ENCODE results near the gene PCDHB15. TPM values are rescaled to one million over a fixed set of nuclear protein-coding genes. Genes with fewer than 3 reads are reported as not detected.
"Not testable (repeated sequence)": the region's sequence is repeated elsewhere in the genome, so short reads cannot be mapped to it uniquely, and the experiment has no call there.

The PCDHB15 gene
- 3.2 TPM for total RNA-seq

DNA sequence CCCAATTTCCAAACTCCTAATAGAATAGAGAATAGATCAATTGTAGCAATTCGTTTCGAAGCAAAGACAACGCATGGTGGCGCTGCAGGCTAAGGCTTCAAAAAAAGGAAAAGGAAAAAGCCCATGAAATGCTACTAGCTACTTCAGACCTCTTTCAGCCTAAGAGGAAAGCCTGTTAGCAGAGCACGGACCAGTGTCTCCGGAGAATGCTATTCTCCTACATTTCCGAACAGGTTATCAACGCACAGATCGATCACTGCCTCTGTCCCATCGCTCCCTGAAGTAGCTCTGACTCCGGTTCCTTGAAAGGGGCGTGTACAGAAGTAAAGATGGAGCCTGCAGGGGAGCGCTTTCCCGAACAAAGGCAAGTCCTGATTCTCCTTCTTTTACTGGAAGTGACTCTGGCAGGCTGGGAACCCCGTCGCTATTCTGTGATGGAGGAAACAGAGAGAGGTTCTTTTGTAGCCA lies at the start of gene PCDHB15:
TSS of gene PCDHB15 (plus strand) at position 146 of the 468 bp plus-strand sequence. CDS start at position 330, 184 bp downstream.
- intact Hi-C loops (cut with DNase I) = no loop called here
- no peak for DNase-seq (ENCODE audit: extremely low spot score in 2 of 2)
- Histone ChIP-seq H3K36me3 (peaks cover 0 to 4% of the 10 kb centered on the region in 2 donors), H3K4me1 (no peaks in the 10 kb centered on the region), H3K4me3 (peak within 1 kb of the TSS; percentile 24 to 28), H3K27me3 (no peaks in the 10 kb centered on the region), H3K9me3 (peaks cover 81% of the 10 kb centered on the region), H3K27ac (no peak within 1 kb of the TSS)
- TF ChIP-seq POLR2AphosphoS5 (IDR thresholded peaks at IDR 0.05; ENCODE audit: insufficient read depth in 1 of 2, low read depth in 1 of 2) (no peak), POLR2A (IDR thresholded peaks at IDR 0.05) (no peak)
- TF ChIP-seq, protein P1, sequence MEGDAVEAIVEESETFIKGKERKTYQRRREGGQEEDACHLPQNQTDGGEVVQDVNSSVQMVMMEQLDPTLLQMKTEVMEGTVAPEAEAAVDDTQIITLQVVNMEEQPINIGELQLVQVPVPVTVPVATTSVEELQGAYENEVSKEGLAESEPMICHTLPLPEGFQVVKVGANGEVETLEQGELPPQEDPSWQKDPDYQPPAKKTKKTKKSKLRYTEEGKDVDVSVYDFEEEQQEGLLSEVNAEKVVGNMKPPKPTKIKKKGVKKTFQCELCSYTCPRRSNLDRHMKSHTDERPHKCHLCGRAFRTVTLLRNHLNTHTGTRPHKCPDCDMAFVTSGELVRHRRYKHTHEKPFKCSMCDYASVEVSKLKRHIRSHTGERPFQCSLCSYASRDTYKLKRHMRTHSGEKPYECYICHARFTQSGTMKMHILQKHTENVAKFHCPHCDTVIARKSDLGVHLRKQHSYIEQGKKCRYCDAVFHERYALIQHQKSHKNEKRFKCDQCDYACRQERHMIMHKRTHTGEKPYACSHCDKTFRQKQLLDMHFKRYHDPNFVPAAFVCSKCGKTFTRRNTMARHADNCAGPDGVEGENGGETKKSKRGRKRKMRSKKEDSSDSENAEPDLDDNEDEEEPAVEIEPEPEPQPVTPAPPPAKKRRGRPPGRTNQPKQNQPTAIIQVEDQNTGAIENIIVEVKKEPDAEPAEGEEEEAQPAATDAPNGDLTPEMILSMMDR (IDR thresholded peaks at IDR 0.05) = no peak

DNA sequence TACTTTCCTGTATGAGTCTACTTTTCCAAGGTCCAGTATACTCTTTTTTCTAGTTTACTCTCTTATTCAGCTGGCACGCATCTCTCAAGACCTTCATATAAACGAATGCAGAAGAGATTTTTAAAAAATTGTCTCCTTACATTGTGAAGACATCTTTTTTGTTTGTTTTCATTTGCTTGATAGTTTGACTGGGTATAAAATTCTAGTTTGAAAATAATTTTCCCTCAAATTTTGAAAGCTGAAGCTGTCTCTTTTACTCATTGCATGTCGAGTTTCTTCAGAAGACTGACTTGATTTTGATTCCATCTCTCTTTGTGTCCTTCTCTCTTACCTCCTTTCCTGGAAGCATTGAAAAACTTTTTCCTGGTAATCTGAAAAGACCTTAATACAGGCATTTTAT lies 48.8 kb upstream of the PCDHB15 start:
- Histone ChIP-seq H3K36me3 (no peaks in the 10 kb centered on the region), H3K27ac (no peak overlapping the region), H3K4me3 (no peak overlapping the region), H3K9me3 (peaks cover 24% of the 10 kb centered on the region), H3K4me1 (no peaks in the 10 kb centered on the region), H3K27me3 (no peaks in the 10 kb centered on the region)
- TF ChIP-seq POLR2A (IDR thresholded peaks at IDR 0.05) (no peak), POLR2AphosphoS5 (IDR thresholded peaks at IDR 0.05; ENCODE audit: insufficient read depth in 1 of 2, low read depth in 1 of 2) (no peak)
- TF ChIP-seq, protein P1 (IDR thresholded peaks at IDR 0.05) = no peak
- DNase-seq (ENCODE audit: extremely low spot score in 2 of 2) = no peak
- intact Hi-C loops (cut with DNase I) = no loop called here

DNA sequence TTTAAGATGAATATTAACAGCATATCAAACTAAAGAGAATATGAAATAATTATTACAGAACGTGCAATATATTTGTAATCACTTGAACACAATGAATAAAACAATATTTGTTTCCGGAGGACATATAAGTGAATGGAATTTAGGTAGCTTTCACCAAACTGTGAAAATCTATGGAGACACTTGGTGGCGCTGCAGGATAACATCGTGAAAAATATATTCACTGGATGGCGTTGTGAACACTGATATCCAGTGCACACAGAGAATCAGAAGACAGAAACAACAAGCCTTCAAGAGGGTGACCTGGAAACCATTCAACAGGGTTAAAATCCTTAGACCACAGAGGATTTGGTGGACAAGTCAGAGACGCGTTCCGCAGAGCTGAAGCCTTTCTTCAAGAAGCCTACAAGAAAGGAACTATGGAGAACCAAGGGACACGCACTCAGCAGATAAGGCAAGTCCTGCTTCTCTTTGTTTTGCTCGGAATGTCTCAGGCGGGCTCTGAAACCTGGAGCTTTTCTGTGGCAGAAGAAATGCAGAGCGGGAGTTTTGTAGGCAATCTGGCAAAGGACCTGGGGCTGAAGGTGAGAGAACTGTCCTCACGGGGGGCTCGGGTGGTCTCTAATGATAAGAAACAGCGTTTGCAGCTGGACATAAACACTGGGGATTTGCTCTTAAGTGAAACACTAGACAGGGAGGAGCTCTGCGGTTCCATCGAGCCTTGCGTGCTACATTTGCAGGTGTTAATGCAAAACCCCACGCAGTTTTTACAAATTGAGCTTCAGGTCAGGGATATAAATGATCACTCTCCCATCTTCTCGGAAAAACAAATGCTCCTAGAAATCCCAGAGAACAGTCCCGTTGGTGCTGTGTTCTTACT lies 45.6 kb upstream of the PCDHB15 start, which contains the start of gene PCDHB11:
TSS of gene PCDHB11 (plus strand) at position 269 of the 877 bp plus-strand sequence. CDS start at position 417, 148 bp downstream.
- Histone ChIP-seq H3K36me3 (no peaks in the 10 kb centered on the region), H3K27me3 (no peaks in the 10 kb centered on the region), H3K4me3 (no peak within 1 kb of the TSS), H3K4me1 (no peaks in the 10 kb centered on the region), H3K9me3 (peaks cover 28% of the 10 kb centered on the region), H3K27ac (no peak within 1 kb of the TSS)
- intact Hi-C loops (cut with DNase I) = no loop called here
- no peak for TF ChIP-seq POLR2AphosphoS5 (IDR thresholded peaks at IDR 0.05; ENCODE audit: insufficient read depth in 1 of 2, low read depth in 1 of 2)
- TF ChIP-seq, protein P1 (IDR thresholded peaks at IDR 0.05) = no peak
- TF ChIP-seq POLR2A (IDR thresholded peaks at IDR 0.05) = no peak
- DNase-seq (ENCODE audit: extremely low spot score in 2 of 2) = no peak

DNA sequence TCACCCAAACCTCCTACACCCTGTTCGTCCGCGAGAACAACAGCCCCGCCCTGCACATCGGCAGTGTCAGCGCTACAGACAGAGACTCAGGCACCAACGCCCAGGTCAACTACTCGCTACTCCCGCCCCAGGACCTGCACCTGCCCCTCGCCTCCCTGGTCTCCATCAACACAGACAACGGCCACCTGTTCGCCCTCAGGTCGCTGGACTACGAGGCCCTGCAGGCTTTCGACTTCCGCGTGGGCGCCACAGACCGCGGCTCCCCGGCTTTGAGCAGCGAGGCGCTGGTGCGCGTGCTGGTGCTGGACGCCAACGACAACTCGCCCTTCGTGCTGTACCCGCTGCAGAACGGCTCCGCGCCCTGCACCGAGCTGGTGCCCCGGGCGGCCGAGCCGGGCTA lies 44.1 kb upstream of the PCDHB15 start:
- intact Hi-C loops (cut with DNase I); H3K27ac ChIP-seq; H3K4me1 ChIP-seq; H3K4me3 ChIP-seq; H3K36me3 ChIP-seq; H3K27me3 ChIP-seq; DNase-seq (ENCODE audit: extremely low spot score in 2 of 2): not testable (repeated sequence)
- H3K9me3 ChIP-seq = peaks cover 24% of the 10 kb centered on the region

DNA sequence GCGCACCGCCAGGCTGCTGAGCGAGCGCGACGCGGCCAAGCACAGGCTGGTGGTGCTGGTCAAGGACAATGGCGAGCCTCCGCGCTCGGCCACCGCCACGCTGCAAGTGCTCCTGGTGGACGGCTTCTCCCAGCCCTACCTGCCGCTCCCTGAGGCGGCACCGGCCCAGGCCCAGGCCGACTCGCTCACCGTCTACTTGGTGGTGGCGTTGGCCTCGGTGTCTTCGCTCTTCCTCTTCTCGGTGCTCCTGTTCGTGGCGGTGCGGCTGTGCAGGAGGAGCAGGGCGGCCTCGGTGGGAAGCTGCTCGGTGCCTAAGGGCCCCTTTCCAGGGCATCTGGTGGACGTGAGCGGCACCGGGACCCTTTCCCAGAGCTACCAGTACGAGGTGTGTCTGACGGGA lies 43.5 kb upstream of the PCDHB15 start:
- peaks cover 24% of the 10 kb centered on the region for H3K9me3 ChIP-seq
- not testable (repeated sequence) for DNase-seq (ENCODE audit: extremely low spot score in 2 of 2); H3K4me3 ChIP-seq

DNA sequence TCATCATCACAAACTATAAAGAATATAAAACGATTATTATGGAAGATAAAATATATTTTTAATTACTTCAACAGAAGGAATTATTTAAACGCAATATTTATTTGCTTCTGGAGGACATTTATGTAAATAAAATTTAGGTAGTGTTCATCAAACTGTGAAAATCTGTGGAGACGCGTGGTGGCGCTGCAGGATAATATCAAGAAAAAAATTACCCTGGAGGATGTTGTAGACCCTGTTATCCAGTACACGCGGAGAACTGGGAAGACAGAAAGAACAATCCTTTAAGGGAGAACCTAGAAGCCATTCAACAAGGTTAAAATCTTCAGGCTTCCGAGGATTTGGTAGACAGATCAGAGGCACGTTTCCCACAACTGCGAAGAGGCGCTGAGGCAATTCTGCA lies 36.7 kb upstream of the PCDHB15 start, which contains the start of gene PCDHB12:
TSS of gene PCDHB12 (plus strand) at position 242 of the 400 bp plus-strand sequence. CDS start 189 bp downstream, outside the sequence.
- peak within 1 kb of the TSS; percentile 2 to 22 for H3K4me3 ChIP-seq
- no peaks in the 10 kb centered on the region for H3K4me1 ChIP-seq
- H3K36me3 ChIP-seq = no peaks in the 10 kb centered on the region
- H3K27ac ChIP-seq = no peak within 1 kb of the TSS
- H3K27me3 ChIP-seq = no peaks in the 10 kb centered on the region
- peaks cover 13% of the 10 kb centered on the region for H3K9me3 ChIP-seq
- intact Hi-C loops (cut with DNase I) = no loop called here
- TF ChIP-seq, protein P1 (IDR thresholded peaks at IDR 0.05) = no peak
- TF ChIP-seq POLR2A (IDR thresholded peaks at IDR 0.05) (no peak), POLR2AphosphoS5 (IDR thresholded peaks at IDR 0.05; ENCODE audit: insufficient read depth in 1 of 2, low read depth in 1 of 2) (no peak)
- DNase-seq (ENCODE audit: extremely low spot score in 2 of 2) = no peak

More for the DNA sequence above, 43.5 kb upstream of the PCDHB15 start:
- H3K27me3 ChIP-seq; H3K36me3 ChIP-seq; H3K27ac ChIP-seq; H3K4me1 ChIP-seq; intact Hi-C loops (cut with DNase I): not testable (repeated sequence)

DNA sequence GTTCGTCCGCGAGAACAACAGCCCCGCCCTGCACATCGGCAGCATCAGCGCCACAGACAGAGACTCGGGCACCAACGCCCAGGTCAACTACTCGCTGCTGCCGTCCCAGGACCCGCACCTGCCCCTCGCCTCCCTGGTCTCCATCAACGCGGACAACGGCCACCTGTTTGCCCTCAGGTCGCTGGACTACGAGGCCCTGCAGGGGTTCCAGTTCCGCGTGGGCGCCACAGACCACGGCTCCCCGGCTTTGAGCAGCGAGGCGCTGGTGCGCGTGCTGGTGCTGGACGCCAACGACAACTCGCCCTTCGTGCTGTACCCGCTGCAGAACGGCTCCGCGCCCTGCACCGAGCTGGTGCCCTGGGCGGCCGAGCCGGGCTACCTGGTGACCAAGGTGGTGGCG lies 34.9 kb upstream of the PCDHB15 start:
- intact Hi-C loops (cut with DNase I); H3K4me1 ChIP-seq; H3K4me3 ChIP-seq; H3K27ac ChIP-seq; H3K36me3 ChIP-seq; H3K27me3 ChIP-seq; DNase-seq (ENCODE audit: extremely low spot score in 2 of 2): not testable (repeated sequence)
- peaks cover 14% of the 10 kb centered on the region for H3K9me3 ChIP-seq

DNA sequence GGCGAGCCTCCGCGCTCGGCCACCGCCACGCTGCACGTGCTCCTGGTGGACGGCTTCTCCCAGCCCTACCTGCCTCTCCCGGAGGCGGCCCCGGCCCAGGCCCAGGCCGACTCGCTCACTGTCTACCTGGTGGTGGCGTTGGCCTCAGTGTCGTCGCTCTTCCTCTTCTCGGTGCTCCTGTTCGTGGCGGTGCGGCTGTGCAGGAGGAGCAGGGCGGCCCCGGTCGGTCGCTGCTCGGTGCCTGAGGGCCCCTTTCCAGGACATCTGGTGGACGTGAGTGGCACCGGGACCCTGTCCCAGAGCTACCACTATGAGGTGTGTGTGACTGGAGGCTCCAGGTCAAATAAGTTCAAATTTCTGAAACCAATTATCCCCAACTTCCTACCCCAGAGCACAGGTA lies 34.3 kb upstream of the PCDHB15 start:
- H3K4me3 ChIP-seq; H3K27ac ChIP-seq; H3K36me3 ChIP-seq; intact Hi-C loops (cut with DNase I); H3K27me3 ChIP-seq; DNase-seq (ENCODE audit: extremely low spot score in 2 of 2); H3K4me1 ChIP-seq: not testable (repeated sequence)
- H3K9me3 ChIP-seq = peaks cover 13% of the 10 kb centered on the region
